HG02759 (cell line): ENCODE results near the gene SPINT3.
A peak's percentile ranks its signal among the peaks of the same experiment; 100 is the strongest.
"Not testable (repeated sequence)": the region's sequence is repeated elsewhere in the genome, so short reads cannot be mapped to it uniquely, and the experiment has no call there.

ENCODE experiments used
- ATAC-seq: cut with Tn5 transposase; IDR thresholded peaks from one replicate; pipeline ENCODE4 v1.9.1; 2021; ENCODE audit warnings: mild to moderate bottlenecking, moderate library complexity; ENCODE audit not compliant: unreplicated experiment

Gene SPINT3

DNA sequence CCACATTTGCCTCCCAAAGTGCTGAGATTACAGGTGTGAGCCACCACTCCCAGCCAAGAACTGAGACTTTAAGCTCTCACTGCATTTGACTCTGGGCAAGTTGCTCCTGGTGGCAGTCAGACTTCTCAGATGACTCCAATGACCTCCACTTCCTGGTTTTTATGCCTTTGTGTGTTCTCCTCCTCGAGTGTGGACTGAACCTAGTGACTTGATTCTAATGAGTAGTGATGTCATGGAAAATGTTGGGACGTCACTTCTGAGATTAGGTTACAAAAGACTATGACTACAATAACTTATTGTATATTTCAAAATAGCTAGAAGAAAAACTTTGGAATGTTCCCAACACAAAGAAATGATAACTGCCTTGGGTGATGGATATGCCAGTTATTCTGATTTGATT lies 12.0 kb downstream of the SPINT3 start:
- no peak for ATAC-seq

DNA sequence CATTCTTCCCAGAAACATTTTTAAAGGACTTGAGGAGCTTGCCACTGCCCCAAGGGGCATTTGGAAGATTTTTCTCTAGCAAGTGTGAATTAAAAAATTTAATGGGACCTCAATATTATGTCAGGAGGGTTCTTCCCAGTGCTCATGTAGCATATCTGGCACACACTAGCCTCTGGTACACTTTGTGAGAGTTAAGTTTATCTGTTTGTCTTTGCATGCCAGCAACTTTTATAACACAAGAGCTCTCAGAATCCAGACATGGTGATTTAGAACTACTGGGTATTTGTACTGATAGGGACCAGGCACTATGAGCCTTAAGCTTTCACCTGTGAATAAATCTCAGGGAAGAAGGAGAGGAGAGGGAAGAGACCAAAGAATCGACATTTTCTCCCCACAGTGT lies 12.9 kb downstream of the SPINT3 start:
- no peak for ATAC-seq

DNA sequence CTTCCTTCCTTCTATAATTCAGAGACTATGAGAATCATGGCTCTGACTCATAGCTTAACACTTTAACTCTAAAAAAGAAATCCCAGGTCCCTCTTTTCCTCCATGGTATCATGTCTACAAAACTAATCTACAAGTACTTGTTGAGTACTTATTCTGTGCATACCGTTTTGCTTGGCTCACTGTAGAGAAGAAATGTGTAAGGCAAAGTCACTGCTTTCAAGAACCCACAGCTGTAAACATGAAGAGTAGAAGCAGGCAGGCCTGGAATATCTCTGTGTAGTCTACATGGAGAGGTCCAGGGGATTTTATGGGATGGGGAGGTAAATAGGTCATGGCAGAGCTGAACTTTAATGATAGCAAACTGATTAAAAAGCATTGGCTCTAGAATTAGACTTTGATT lies 13.8 kb downstream of the SPINT3 start:
- no peak for ATAC-seq

DNA sequence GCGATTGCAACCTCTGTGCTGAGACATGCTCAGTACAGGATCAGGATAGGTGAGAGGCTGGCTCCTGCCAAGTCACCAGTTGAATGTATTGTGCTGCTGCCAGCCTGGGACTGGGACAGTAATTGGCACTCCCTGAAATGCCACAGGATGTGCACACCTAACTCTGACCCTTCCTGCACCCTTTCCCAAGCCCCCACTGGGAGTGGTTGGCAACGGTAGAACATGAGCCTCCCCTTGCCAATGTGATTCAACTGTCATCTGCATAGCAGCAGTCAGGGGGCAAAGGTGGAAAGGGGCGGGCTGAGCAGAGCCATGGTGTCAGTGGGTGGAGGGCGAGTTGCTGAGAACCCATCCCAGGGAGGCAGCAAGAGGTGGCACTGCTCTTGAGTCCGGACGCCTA lies 15.4 kb downstream of the SPINT3 start:
- ATAC-seq = no peak

DNA sequence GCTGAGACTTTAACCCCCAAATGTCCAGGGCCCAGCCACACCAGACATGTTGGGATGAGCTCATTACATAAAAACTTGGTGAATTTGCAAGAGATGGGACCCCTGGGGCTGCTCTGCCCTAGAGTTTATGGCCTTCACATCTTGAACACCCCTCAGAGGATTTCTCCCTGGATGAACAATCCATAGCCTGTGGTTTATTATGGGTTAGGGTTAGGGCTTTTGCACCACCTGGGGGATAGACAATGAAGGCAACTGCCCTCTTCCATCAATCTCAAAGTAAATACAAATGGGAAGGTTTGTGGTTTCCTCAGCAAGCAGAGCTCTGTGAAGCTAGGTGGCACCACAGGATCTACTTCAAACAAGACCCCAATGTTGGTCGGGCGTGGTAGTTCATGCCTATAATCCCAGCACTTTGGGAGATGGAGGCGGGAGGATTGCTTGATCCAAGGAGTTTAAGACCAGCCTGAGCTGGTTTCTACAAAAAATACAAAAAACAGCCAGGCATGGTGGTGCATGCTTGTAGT lies 17.4 kb downstream of the SPINT3 start:
- no peak for ATAC-seq

DNA sequence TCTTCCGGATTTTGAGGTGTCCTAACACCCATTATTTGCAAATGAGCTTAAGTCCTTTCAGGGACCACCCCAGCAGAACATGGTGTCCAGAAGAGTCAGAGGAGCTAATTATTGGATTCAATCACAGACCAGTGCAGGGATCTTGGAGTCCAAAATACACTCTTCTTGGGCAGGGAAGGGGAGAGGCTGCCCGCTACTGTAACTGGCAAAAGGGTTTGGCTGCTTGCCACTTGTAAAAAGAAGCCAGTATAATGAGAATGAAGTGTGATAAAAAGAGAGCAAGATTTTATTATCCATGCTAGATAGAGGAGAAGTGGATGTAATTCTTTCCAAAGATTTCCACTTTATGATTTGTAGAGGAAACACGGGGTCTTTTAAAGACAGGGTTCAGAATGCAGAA lies 19.3 kb downstream of the SPINT3 start:
- no peak for ATAC-seq

DNA sequence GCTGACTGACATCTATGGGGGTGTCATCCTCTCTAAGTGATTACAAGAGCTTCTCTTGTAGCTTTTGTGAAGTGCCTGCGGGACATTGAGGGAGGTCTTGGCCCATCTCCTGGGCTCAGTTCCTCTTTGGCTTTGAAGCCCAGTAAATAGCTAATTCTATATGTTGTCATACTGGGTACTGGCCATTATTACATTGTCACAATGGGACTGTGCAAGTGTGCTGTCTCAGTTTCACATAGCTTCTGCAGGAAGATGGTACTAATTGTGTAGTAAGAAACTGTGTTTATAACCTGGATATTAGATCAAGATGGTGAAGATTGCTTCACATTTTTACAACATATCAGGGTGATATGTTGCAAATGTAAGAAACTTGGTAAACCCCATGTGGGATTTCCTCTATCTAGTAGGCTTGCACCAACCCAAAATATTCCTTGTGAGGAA lies 19.9 kb downstream of the SPINT3 start:
- ATAC-seq = no peak

DNA sequence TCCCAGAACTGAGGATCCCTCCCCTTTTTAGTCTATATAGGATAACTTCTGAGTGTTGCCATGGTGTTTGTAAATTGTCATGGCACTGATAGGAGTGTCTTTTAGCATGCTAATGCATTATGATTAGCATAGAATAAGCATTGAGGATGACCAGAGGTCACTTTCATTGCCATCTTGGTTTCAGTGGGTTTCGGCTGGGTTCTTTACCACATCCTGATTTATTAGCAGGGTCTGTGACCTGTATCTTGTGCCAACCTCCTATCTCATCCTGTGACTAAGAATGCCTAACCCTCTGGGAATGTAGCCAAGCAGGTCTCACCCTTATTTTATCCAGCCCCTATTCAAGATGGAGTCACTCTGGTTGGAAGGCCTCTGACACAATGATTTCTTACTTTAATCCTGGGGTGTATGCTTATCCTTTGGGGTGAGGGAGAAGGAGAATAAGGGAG lies 26.3 kb downstream of the SPINT3 start:
- ATAC-seq = no peak

DNA sequence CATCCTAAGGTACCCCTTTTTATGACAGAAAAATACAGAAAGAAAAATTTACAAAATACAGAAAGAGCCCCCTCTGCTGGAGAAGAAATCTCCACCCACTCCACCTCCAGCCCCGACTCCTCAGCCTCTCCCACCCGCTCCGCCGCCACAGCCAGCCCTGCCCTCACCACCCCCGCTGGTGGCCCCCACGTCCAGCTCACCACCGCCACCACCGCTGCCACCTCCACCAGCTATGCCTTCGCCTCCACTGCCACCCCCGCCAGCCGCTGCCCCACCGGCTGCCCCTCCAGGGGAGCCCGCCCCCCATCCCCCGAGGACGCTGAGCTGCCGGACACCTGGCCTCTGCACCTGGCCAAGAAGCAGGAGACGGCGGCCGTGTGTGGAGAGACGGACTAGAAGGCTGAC lies 28.2 kb downstream of the SPINT3 start:
- ATAC-seq = no peak

DNA sequence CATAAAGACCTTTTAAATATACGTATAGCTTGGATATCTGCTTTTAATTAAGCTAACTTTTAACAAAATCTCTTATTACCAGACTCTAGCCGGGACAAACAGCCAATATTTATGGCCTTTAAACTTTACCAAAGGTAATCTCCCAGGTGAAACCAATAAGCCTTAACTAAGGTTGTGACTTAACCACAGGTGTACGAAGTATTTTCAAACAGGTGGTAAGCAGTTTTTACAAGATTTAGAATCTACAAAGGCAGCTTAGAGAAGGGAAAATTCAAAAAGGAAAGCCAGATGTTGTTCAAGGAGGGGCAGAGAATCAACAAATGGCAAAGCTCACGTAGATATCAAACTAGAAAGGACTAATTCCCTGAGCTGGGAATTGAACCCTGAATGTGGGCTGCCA lies 30.0 kb downstream of the SPINT3 start:
- ATAC-seq = no peak

DNA sequence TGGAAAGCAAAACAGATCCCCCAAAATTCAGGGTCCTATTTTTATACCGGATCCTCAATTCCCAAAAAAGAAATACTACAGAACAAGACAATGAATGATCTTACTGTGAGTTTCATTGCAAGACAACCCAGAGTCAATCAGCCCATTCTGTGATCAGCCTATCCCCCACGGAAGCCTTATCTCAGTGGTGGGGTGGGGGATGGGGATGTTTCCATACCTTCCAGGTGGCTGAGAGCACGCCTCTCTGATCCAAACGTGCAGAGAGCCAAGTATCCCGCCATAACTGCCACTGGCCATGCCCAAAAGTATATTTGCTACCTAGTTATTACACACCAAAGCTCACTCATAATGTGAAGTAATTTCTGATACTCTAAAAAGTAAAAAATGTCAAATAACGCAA lies 30.7 kb downstream of the SPINT3 start:
- no peak for ATAC-seq

DNA sequence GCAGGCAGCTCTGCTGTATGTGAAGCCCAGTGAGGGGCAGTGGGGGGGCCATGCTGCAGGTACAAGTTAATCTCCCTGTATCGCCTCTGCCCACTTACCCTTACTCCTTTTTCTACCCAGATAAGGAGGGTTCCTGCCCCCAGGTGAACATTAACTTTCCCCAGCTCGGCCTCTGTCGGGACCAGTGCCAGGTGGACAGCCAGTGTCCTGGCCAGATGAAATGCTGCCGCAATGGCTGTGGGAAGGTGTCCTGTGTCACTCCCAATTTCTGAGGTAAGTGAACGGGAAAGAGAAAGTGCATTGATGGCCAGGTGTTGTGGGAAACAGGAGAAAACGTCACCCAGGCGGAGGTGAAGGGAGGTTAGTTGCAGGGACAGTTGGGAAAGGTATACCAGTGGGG lies 35.6 kb downstream of the SPINT3 start:
- no peak for ATAC-seq

DNA sequence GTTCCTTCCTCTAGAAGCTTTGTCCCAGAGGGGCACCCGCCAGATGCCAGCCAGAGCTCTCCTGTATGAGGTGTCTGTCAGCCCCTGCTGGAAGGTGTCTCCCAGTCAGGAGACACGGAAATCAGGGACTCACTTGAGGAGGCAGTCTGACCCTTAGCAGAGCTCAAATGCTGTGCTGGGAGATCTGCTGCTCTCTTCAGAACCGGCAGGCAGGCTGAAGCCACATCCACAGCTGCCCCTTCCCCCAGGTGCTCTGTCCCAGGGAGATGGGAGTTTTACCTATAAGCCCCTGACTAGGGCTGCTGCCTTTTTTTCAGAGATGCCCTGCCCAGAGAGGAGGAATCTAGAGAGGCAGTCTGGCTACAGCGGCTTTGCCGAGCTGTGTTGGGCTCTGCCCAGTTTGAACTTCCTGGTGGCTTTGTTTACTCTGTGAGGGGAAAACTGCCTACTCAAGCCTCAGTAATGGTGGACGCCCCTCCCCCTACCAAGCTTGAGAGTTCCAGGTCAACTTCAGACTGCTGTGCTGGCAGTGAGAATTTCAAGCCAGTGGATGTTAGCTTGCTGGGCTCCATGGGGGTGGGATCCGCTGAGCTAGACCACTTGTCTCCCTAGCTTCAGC lies 37.8 kb downstream of the SPINT3 start:
- not testable (repeated sequence) for ATAC-seq

DNA sequence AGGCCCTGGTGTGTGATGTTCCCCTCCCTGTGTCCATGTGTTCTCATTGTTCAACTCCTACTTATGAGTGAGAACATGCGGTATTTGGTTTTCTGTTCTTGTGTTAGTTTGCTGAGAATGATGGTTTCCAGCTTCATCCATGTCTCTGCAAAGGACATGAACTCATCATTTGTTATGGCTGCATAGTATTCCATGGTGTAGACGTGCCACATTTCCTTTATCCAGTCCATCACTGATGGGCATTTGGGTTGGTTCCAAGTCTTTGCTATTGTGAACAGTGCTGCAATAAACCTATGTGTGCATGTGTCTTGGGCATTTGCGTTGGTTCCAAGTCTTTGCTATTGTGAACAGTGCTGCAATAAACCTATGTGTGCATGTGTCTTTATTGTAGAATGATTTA lies 43.1 kb downstream of the SPINT3 start:
- not testable (repeated sequence) for ATAC-seq

DNA sequence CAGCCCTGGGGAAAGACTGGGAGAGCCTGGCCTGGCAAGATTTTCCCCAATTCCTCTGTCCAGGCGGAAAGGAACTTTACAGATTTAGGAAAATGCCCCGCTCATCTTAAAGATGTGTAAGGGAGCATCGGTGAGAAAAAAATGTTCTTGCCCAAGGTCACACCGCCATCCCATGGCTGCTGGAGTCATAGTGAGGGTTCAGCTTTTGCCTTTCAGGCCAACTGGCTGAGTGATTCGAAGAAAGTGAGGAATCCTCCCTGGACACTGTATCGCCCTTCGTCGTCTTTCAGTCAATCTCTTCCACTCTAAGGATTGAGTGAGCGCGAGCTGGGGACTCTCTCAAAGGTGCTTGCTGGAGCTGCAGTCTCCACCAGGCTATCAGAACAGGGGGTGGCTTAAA lies 44.5 kb downstream of the SPINT3 start:
- ATAC-seq = peak; percentile 32

DNA sequence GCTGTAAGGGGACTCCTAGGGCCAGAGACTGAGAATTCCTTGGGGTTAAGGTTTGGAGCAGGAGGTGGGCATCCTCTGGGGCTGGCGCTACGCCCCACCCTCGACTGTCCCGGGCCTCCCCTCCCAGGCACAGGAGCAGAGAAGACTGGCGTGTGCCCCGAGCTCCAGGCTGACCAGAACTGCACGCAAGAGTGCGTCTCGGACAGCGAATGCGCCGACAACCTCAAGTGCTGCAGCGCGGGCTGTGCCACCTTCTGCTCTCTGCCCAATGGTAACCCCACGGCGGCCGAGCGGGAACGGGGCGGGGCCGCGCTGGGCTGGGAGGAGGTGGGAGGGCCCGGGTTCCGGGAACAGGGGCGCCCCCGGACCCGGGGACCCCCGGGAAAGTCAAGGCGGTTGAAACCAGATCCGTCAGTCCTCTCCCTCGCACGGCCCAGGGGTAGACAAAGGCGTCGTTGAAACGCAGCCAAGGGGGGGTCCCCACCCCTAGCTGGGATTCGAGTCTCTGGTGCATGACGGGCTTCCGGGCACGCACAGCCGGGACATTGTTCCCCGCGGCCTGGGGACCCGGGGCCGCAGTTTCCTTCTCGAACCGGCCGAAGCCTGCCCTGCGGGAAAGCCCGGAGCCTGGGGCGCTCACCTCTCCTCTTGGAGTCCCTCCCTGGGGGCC lies 45.0 kb downstream of the SPINT3 start:
- peak; percentile 69 for ATAC-seq

DNA sequence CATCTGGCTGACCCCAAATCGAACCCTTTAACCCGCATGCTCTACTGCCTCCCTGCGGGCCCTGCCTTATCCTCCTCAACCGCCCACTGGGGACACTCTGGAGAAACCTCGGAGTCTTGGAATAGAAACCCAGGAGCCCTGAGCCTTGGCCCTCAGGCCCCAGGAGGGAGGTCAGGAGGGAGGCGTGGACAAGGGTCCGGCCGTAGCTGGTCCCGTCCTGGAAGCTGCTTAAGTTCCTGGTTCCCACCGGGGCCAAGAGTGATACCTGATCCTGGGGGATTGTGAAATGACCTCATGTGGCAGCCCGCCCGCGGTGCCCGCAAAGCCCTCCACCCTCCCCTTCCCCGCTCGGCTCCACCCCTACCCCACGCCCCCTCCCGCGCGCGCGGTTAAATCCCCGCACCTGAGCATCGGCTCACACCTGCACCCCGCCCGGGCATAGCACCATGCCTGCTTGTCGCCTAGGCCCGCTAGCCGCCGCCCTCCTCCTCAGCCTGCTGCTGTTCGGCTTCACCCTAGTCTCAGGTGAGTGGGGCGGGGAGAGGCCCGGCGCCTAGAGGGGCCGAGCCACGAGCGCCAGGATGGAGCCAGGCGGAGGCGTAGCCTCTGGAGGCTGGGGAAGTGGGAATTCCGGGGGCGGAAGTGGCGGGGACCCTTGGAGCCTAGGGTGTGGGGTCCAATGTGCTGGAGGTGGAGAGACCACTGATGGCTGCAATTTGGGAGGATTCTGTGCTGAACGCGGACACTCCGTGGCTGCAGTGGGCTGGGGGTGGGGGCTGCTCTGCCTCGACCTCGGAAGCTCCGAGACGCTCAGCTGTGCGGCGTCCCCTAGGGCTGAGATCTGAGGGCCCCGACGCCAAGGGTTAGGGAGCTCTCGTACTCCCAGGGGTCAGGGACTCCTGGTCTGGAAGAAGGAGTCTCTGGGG lies 45.8 kb downstream of the SPINT3 start, which contains the start of gene WFDC2:
WFDC2 (plus strand) TSS at position 418 of the 926 bp plus-strand sequence; CDS start at position 447, 29 bp downstream.
- no peak for ATAC-seq

DNA sequence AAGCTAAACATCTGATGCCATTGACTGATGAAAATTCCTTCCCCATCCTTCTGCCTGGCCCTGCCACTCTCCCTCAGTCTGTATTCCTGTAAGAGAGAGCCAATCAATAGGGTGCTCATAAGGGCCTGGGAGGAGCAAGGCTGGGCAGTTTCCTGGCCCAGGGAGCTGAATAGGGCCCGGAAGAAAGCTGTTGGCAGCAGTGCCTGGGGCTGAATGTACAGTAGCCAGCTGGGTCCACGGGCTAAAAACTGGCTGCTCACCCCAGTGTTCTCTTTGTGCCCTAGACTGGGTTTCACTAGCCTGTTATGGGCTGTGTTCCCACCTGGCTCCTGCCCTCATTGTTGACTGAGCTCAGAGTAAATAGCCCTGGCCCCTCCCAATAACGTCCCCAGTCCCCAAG lies 47.6 kb downstream of the SPINT3 start:
- ATAC-seq = no peak

DNA sequence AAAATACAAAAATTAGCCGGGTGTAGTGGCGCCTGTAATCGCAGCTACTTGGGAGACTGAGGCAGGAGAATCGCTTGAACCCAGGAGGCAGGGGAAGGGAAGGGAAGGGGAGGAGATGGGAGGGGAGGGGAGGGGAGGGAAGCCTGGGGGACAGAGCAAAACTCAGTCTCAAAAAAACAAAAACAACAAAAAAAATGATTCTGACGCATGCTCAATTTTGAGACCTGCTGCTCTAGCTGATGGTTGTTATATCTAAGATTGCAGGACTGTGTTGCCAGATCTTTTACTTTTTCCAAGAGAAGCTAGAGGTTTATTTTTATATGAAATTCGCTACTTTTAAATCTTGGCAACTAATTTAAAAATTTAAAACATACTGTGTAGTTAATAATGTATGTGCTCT lies 48.2 kb downstream of the SPINT3 start:
- ATAC-seq = no peak

DNA sequence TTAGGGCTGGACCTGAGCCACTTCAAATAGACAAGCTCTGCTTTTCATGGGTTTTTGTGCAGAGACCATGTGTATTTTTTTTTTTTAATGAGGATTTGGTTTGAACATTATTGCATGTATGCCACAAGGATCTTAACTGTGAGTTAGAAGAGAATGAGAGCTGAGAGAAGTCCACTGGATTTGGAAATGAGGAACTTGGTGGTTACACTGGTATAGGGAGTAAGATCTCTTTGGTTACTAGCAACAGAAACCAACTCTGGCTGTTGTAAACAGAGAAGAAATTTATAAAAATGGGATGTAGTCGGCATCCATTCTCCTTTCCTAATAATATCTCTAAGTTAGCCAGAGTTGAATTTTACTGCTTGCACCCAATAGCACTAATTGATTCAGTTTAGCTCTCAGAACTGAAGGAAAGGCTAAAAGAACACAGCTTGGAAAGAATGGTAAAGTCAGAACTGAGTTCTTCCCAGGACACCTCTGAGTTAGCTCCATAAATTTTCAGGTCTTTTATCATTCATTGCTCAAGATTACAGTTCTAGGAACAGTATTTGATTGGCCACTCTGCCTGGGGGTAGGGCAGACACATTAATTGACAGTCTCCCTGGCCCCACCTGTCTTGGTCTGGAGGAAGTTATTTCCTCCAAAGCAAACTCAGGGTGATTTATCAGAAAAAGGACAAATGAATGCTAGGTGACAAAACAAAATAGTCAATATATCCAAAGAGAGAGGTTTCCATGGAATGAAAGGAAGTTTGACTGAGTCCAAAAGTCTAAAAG lies 49.7 kb downstream of the SPINT3 start:
- ATAC-seq = no peak

DNA sequence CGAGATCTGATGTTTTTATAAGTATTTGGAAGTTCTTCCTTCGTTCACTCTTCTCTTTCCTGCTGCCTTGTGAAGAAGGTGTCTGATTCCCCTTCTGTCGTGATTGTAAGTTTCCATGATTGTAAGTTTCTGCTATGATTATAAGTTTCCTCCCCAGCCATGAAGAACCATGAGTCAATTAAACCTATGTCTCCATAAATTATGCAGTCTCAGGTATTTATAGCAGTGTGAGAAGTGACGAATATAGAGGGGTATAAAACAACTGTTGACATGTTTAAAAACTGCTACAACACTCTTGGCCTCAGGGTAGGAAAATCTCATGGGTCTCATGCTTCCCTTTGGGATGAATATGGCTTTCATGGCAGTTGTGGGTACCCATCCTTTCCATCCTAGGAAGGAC lies 51.7 kb downstream of the SPINT3 start:
- ATAC-seq = no peak
